HG03025 (cell line): Measurements from ENCODE around the gene XRCC4.
"Not testable (repeated sequence)": the region's sequence is repeated elsewhere in the genome, so short reads cannot be mapped to it uniquely, and the experiment has no call there.

Experiments used
- ATAC-seq: cut with Tn5 transposase; IDR thresholded peaks from one replicate; pipeline ENCODE4 v1.9.1; 2021; ENCODE audit warnings: mild to moderate bottlenecking, moderate library complexity; ENCODE audit not compliant: unreplicated experiment, low FRiP score

XRCC4 gene

DNA sequence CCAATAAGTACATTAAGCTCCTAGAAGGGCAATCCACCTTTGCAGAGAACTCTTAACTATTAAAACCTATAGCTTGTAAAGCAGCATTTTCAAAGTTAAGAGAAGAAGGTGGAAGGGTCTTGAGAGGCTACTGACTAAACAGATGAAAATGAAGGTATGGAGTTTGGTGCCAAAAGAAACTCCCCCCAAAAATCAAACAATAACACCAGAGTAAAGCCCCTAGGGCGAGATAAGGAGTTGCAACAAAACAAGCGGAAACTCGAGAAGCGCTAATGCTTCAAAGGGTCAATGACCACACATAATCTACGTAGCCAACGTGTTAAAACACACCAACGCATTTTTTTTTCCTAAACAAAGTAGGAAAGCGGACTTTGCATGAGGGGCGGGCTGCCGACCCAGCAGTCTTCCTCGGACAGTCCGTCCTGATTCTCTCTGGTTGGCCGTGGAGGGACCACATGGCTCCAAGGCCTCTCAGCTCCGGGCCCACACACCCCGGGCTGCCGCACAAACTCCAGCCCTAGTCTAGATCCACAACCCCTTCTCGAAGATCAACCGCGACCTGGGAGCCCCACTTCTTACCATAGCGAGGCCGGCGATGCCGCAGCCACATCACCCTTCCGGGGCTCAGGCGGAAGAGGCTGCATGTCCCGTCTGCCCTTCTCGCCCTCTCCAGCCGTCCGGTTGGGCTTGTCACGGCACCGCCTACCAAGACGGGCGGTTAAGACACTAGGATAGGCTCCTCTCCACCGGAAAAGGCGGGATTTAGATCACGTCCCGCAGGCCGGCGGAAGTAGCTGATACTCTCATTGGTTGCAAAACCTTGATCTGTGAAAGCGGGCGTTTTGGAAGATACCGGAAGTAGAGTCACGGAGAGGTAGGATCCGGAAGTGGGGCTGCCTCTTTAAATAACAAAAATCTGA lies at the start of gene XRCC4, which contains the start of gene TMEM167A:
Gene XRCC4, plus strand, starts transcription at position 806 of the 920 bp plus-strand sequence. CDS start 27,373 bp downstream, outside the sequence.
Gene TMEM167A, minus strand, starts transcription at position 653 of the 920 bp plus-strand sequence. Its CDS starts 71 bp downstream, at position 582.
- peak; percentile 97 for ATAC-seq

DNA sequence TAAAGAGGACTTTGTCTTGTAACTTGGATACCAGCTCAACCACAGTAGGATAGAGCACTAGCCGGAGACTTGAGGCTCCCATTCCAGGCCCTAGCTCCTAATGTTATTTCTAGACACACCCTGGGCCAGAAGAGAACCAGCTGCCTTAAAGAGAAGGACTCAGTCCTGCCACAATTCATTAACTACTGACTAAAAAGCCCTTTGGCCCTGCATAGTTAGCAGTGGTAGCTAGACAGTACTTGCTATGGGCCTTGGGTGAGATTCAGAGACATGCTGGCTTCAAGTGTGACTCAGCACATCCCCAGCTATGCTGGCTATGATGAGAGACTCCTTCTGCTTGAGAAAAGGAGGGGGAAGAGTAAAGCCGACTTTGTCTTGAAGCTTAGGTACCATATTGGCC lies 47.4 kb upstream of the XRCC4 start:
- no peak for ATAC-seq

DNA sequence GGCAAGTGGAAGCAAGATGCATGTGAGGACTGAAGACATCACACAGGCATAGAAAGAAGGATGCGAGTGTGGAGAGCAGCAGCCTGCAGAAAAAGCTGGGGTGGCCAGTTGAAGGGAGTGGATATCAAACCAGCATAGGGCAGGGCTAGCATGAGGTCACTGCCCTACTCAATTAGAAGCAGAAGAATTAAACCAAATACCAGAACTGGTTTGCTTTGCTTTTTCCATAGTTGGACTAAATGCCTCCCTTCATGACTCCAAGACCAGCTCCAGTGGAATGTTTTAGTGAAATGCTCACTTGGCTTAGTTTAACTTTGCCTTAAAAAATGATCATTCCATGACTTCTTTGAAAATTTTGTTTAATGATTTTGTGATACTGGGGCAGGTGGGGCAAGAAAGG lies 46.0 kb upstream of the XRCC4 start:
- ATAC-seq, result no peak

DNA sequence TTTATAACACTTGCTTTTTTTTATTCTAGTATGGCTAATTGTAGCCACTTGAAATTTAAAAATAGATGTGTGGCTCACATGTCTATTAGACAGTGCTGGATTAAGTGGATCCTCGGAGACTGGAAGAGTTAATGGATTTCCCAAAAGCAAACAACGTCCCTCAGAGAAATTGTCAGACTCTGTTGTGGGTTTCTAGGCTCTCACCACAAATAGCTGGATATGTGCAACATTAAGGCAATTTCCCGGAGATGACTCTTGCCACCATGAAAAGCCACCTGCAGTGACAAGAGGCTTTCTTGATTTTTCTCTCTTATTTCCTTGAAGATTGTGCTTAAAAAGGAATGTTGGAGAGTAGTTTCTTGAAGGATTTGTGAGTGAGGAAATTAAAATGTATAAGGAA lies 43.3 kb upstream of the XRCC4 start:
- ATAC-seq, result no peak

DNA sequence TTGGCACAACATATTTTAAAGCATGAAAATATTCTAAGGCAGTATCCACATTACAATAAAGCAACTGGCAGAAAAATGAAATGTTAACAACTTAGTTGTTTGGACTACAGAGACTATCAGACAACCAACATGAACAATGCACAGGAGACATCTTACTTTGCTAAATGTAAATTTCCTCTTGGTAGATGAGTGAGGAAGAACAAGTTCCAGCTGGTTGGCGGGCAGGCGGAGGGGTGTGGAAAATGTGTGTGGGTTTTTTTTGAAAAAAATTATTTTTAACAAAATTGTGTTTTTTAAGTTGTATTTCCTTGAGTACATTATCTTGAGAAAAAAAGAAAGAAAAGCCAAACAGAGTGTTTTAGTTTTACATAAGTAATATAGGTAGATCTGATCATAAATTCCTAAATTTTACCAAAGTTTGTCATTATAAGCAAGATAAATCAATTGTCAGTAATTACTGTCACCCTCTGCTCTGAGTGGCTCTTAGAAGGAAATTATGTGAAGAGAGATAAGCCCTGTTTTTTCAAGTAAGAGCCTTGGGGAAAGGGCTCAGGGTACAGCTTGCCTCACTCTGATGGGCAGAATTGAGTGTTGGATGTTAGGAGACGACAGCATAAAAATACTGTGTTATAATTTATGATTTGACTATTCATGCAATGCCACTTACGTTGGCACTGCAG lies 42.7 kb upstream of the XRCC4 start:
- ATAC-seq, result no peak

DNA sequence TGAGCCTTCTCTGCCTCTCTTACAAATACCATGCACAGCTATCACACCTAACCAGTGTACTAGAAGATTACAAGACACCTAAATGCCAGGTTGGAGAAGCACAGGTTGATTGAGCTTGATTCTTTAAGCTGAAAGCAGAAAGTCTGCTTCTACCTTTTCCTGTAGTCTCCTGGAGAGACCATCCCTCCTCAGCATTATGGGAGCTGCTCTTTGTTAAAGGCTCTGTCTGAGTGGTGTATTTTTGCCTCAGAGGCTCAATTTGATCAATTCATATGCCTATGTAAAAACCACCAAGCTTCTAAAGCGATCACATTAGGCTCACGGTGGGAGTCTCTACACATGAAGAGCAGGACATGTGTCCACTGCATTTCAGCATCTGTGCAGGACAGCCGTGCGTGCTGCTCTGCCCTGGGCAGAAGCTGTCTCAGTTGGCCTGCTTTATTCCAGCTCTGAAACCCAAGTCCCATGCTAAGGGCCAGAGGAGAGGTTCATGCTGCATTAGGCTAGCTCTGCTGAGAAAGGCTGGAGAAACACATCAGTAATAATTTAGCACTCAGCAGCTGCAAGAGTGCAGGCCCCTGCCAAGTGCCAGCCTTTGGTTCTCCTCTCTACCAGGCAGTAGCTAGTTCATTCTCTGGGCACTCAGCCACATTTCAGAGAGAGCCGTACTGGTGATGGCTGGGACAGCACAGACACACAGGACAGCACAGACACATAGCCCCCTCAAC lies 41.8 kb upstream of the XRCC4 start:
- ATAC-seq, result no peak

GRCh38 chr5:83036991-83037575 lies 40.3 kb upstream of the XRCC4 start:
- ATAC-seq, result no peak

DNA sequence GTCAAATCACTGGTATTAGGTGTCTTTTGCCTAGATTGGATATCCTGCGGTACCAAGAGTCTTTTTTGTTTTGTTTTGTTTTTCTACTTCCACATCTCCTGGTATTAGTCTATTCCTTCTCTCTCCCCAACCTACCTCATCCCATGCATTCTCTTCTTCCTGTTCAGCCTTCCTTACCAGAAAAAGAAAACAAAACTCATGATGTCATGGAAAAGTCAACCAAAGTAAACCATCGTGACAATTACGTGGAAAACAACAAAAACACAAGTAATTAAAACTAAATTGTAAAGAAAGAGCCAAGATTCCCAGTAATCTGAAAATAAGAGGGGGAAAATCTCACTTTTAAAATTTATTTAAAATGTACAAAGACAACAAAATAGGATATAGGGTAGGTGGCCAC lies 38.4 kb upstream of the XRCC4 start:
- no peak for ATAC-seq

DNA sequence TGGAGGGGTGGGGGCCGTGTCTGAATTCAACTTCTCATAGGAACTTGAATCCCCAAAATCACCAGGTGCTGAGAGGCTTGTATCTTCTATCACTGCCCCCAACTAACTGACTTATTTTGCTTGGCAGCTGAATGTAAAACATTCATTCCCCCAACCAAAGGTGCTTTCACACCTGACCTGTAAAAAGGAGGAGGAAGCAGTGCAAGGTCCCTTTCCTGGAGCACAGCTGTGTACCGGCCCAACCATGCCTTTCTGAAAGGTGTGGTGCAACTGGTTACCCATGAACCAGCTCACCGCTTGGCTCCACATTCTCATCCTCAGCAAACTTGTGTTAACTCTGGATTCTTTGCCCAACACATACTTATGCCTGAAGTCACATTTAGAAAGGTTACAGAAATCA lies 34.8 kb upstream of the XRCC4 start:
- no peak for ATAC-seq

DNA sequence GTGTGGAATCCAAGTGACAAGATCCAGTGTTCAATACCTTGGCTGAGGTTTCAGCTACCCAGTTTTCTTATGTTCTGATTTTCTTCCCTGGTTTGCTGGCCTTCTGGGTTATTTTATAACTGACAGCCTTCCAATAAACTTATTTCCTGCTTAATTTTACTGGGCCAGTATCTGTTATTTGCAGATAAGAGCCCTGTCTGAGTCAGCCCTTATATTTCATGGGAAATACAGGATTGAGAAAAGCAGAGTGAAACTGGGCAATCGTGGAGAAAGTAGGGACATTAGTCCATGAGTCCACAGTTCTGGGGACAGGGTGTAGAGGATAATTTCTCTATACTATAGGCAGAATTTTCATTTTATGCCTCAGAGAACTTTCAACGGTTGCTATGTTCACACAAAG lies 32.4 kb upstream of the XRCC4 start:
- ATAC-seq, result no peak

- no peak for ATAC-seq
These were observed 29.1 kb upstream of the XRCC4 start for GRCh38 chr5:83048277-83048676.

GRCh38 chr5:83048811-83049210 lies 28.5 kb upstream of the XRCC4 start:
- no peak for ATAC-seq

DNA sequence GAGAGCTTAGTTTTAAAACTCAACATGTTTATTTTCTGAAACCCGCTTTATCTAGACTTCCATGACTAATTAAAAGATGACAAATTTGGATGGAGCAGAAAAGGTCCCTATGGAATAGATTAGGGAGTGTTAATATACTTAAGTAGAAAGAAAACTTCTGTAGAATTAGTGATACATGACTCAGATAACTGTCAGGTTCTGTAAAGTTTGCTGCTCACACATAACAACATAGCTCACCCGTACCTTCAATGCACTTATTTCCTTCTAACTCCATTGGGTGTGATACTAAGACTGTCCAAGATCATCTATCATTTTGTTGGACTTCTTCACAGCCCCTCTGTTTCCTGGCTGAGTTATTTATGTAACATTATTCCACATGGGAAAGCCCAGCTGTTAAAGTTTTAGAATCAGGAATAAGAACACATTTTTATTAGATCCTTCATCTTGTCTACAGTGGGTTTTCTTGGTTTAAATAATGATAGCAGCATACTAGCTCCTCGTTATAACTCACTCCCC lies 27.9 kb upstream of the XRCC4 start:
- no peak for ATAC-seq

- no peak for ATAC-seq
These were observed 26.5 kb upstream of the XRCC4 start for GRCh38 chr5:83050723-83051340.

GRCh38 chr5:83055166-83055565 lies 22.2 kb upstream of the XRCC4 start:
- ATAC-seq, result no peak

DNA sequence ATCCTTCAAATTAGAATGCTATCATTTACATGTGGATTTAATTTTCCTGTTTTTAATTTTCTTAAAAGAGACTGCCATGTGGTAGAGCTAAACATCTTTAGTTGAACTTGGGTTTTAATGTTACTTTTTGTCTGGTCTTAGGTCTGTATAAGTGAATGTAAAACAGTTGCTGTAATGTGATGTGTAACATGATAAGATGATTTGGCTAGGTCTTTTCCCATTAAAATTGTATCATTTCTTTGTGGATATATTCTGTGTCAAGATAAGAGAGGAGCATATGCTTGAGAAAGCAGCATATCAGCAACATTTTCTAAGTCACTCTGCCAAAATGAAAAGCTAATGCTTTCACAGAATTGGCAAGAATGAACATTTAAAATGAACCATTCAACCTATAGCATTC lies 18.6 kb upstream of the XRCC4 start:
- no peak for ATAC-seq

- no peak for ATAC-seq
These were observed 18.0 kb upstream of the XRCC4 start for GRCh38 chr5:83059341-83059740.

- ATAC-seq, result no peak
These were observed 10.7 kb upstream of the XRCC4 start for GRCh38 chr5:83066548-83067110.

GRCh38 chr5:83067377-83067776 lies 10.0 kb upstream of the XRCC4 start:
- ATAC-seq, result not testable (repeated sequence)
